GM21360 (cell line): ENCODE measurements around the gene GRAP2.
A peak's percentile ranks its signal among the peaks of the same experiment; 100 is the strongest.

Experiments
- ATAC-seq: cut with Tn5 transposase; IDR thresholded peaks from one replicate; pipeline ENCODE4 v1.9.1; 2021; ENCODE audit warnings: mild to moderate bottlenecking, moderate library complexity; ENCODE audit not compliant: unreplicated experiment

GRAP2 gene

GRCh38 chr22:39960791-39961746, 60.2 kb downstream of the GRAP2 start:
- peak; percentile 56 for ATAC-seq

GRCh38 chr22:39962071-39962470, 61.2 kb downstream of the GRAP2 start:
- no peak for ATAC-seq

GRCh38 chr22:39965748-39966147, 64.9 kb downstream of the GRAP2 start:
- ATAC-seq = no peak

GRCh38 chr22:39966470-39966869, 65.6 kb downstream of the GRAP2 start:
- ATAC-seq = no peak

- ATAC-seq = no peak
These were observed 66.4 kb downstream of the GRAP2 start for GRCh38 chr22:39967103-39967829.

- no peak for ATAC-seq
These were observed 67.4 kb downstream of the GRAP2 start for GRCh38 chr22:39967996-39968972.

- ATAC-seq = no peak
These were observed 69.9 kb downstream of the GRAP2 start for GRCh38 chr22:39970742-39971141.

- ATAC-seq = no peak
These were observed 71.8 kb downstream of the GRAP2 start for GRCh38 chr22:39972641-39973040.

- ATAC-seq = no peak
These were observed 72.8 kb downstream of the GRAP2 start for GRCh38 chr22:39973656-39974055.

- ATAC-seq = no peak
These were observed 73.2 kb downstream of the GRAP2 start for GRCh38 chr22:39974065-39974464.

- ATAC-seq = no peak
These were observed 78.2 kb downstream of the GRAP2 start for GRCh38 chr22:39979048-39979447.

- ATAC-seq = no peak
These were observed 78.6 kb downstream of the GRAP2 start for GRCh38 chr22:39979458-39979857.

- ATAC-seq = no peak
These were observed 79.7 kb downstream of the GRAP2 start for GRCh38 chr22:39980596-39980995.

GRCh38 chr22:39983346-39983745, 82.5 kb downstream of the GRAP2 start:
- ATAC-seq = no peak

- ATAC-seq = no peak
These were observed 83.1 kb downstream of the GRAP2 start for GRCh38 chr22:39984006-39984405.

GRCh38 chr22:39984746-39985145, 83.9 kb downstream of the GRAP2 start:
- no peak for ATAC-seq

GRCh38 chr22:39985383-39986035, 84.6 kb downstream of the GRAP2 start:
- ATAC-seq = no peak

- no peak for ATAC-seq
These were observed 87.7 kb downstream of the GRAP2 start for GRCh38 chr22:39988386-39989114.

- no peak for ATAC-seq
These were observed 88.7 kb downstream of the GRAP2 start for GRCh38 chr22:39989633-39990032.

GRCh38 chr22:39990686-39991085, 89.8 kb downstream of the GRAP2 start:
- no peak for ATAC-seq
